GM19351 (cell line): ENCODE results near the gene MEF2A.
"Not testable (repeated sequence)": the region's sequence is repeated elsewhere in the genome, so short reads cannot be mapped to it uniquely, and the experiment has no call there.

Experiments
- ATAC-seq: cut with Tn5 transposase; IDR thresholded peaks from one replicate; pipeline ENCODE4 v1.9.1; 2021; ENCODE audit warnings: mild to moderate bottlenecking, moderate library complexity; ENCODE audit not compliant: unreplicated experiment

MEF2A gene

DNA sequence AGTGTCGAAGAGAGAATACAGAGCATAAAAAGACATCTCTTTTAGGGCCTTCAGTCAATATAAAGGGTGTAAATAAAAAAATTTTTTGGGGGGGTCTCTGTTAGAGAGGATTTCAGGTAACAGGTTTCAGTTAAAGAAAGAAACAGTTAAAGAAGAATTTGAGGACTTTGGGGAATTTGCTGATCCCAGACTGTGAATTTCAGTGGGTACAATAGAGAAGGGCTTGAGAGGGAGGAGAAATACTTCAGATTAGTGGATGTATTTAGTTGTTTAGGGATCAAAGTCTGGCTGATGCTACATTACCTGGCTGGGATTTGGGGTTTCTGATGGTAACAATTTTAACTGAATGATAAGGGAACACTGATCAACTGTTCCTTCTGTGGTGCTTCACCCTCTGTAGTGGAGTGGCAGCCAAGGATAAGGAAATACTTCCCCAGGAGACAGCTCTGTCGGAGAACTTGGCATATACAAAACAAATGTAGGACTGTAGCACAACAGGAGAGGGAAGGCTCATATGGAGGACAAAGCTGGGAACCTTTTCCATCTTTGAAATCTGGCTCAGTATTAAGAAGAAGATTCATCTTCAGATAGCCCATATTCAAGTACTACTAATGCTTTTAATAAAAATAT, 79.2 kb downstream of the MEF2A start:
- ATAC-seq: no peak

DNA sequence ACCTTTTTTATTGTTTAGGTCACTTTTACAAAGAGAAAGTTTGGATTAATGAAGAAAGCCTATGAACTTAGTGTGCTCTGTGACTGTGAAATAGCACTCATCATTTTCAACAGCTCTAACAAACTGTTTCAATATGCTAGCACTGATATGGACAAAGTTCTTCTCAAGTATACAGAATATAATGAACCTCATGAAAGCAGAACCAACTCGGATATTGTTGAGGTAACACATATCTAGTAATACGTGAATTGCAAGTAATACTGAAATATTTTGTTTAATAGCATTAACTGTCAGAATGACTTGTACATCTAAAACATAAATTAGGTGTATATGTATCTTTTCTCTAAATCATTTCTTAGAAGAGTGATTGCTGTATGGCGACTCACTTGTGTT, 79.8 kb downstream of the MEF2A start:
- ATAC-seq: no peak

- no peak for ATAC-seq
These were observed 80.2 kb downstream of the MEF2A start for GRCh38 chr15:99645951-99646350.

- no peak for ATAC-seq
These were observed 85.4 kb downstream of the MEF2A start for GRCh38 chr15:99651023-99651807.

DNA sequence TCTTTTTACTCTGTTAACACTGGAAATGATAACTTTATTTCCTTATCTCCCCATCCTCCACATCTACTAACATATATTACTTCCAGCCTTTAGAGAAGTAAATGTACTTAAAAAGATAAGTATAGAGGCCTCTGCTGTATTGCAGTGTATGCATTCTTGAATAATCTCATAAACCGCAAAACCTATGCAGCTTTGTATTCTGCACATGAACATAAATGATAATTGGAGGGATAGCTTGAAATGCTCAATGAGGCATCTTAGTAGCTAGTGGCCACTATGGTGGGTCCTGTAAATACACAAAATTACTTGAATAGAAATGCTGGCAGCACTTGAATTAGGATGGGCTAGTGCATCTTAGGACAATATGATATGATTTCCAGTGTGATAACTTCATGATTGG, 90.4 kb downstream of the MEF2A start:
- ATAC-seq: no peak

- ATAC-seq: no peak
These were observed 92.2 kb downstream of the MEF2A start for GRCh38 chr15:99657996-99658395.

GRCh38 chr15:99662903-99663302, 97.1 kb downstream of the MEF2A start:
- ATAC-seq: no peak

- ATAC-seq: not testable (repeated sequence)
These were observed 100.3 kb downstream of the MEF2A start for GRCh38 chr15:99666073-99666472.

DNA sequence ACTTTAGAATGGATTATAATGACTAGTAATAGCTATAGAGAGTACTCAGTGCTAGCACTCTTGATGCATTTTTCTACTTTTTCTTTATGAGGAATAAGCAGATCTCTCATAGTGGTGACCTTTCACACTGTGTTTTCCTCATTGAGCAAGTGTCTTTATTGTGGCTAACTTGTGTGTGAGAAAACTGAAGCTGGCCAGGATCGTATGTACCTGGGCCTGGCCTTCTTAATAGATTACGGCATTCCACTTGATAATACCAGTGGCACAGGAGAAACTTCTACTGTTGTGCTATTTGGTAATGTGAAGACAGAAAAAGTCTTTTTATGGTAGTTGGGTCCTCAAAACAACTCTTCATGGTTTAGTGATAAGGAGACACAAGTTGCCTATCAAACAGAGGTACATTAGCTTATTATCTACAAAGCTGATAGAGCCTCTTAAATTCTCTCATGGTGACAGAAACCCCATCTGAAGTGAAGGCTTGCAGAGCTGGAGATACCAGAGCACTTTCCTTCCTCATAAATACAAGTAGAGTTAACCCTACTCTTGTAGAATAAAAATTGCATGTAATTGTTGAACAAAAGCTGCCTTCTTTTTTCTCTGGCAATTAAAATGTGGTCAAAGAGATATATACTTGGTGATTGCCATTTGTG, 102.9 kb downstream of the MEF2A start:
- no peak for ATAC-seq

DNA sequence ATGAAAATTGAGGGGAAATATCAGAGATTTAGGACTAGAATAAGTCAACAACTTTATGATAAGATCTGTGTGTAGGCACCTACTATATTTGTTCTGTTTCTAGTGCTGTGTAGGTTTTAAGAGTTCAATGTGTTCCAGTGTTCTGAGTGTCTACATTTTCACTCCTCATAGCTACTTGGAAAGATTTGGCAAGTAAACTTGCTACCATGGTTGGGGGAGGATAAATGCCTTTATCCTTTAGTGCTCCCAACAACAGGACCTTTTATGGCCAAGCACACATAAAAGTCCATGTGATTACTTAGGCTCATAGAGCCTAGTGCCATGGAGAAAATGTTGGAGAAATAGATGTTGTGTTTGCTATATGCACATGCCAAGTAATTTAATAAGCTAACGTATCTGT, 103.5 kb downstream of the MEF2A start:
- no peak for ATAC-seq

GRCh38 chr15:99671926-99672635, 106.3 kb downstream of the MEF2A start:
- ATAC-seq: no peak

- no peak for ATAC-seq
These were observed 107.3 kb downstream of the MEF2A start for GRCh38 chr15:99673111-99673510.

GRCh38 chr15:99674279-99674678, 108.5 kb downstream of the MEF2A start:
- ATAC-seq: no peak

DNA sequence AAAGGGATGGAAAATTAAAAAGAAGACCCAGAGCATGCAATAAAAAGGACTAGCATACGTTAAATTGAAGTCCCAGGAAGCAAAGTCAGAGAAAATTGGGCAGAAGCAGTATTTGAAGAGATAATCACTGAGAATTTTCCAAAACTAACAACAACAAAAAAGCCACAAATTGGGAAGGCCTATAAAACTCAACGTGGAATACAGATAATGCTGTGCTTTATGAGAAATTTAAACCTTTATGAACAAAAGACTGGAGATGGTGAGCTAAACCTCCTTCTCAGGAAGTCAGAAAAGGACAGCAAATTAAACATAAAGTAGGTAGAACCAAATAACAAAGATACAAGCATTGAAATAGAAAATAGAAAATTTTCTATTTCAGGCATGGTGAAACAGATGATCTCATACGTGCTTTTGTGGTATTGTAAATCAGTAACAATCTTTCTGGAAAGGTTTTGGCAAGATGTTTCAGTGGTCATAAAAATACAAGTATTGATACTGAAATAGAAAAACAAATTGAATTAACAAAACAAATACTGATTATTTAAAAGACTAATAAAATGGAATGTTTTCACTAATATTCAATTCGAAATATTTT, 111.9 kb downstream of the MEF2A start:
- ATAC-seq: peak; percentile 85

GRCh38 chr15:99680276-99680675, 114.5 kb downstream of the MEF2A start:
- ATAC-seq: no peak

- ATAC-seq: no peak
These were observed 116.2 kb downstream of the MEF2A start for GRCh38 chr15:99681990-99682389.

DNA sequence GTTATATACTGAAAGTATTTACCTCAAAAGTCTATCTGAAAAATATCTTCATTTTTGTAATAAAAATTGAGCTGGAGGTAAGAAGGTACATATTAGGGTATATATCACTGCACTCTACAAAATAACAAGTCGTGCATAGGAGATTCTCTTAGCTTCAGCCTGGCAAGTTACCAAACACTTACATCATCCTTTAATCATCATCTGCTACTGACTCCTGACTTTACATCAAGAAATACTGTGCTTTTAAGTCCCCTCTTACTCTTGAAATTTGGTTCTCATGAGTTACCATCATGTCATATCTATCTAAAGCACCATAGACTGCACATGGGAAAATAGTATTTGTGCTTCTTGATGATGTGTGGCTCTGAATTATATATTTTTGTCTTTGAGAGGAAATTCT, 116.7 kb downstream of the MEF2A start:
- ATAC-seq: no peak

- ATAC-seq: no peak
These were observed 117.4 kb downstream of the MEF2A start for GRCh38 chr15:99683000-99683670.

- no peak for ATAC-seq
These were observed 120.5 kb downstream of the MEF2A start for GRCh38 chr15:99686290-99686689.

- no peak for ATAC-seq
These were observed 127.0 kb downstream of the MEF2A start for GRCh38 chr15:99692825-99693224.

- ATAC-seq: no peak
These were observed 130.3 kb downstream of the MEF2A start for GRCh38 chr15:99696096-99696495.
